GM19452 (cell line): ENCODE data around the gene VWA3B.
"Not testable (repeated sequence)": the region's sequence is repeated elsewhere in the genome, so short reads cannot be mapped to it uniquely, and the experiment has no call there.

ENCODE experiments used
- ATAC-seq: cut with Tn5 transposase; IDR thresholded peaks from one replicate; pipeline ENCODE4 v1.9.1; 2021; ENCODE audit not compliant: unreplicated experiment

The VWA3B gene

DNA sequence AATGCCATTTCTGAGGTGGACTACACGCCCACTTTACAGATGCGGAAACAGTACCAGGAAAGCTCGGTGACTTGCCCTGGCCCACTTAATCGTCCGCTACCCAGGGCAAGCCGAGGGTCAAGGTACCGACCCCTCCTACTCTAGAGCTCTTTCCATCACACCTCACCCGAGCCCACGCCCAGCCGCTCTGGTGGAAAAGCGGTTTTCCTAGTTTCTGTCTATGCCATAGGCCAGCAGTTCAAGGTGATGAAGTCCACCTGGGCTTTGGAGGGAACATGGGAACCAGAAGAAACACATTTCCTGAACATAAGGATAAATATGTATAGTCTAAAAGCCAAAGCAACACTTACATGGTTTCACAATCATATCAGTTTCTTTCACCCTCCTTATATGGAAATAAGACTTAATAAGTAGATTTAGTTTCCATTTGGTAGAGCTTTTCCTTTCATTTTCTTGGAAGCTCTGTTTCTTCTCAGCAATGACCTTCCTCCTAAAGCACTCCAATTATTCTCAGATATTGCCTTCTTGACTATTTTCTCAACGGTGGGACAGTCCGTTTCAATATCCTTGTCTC, 567 bp downstream of the VWA3B start:
- ATAC-seq, result no peak

DNA sequence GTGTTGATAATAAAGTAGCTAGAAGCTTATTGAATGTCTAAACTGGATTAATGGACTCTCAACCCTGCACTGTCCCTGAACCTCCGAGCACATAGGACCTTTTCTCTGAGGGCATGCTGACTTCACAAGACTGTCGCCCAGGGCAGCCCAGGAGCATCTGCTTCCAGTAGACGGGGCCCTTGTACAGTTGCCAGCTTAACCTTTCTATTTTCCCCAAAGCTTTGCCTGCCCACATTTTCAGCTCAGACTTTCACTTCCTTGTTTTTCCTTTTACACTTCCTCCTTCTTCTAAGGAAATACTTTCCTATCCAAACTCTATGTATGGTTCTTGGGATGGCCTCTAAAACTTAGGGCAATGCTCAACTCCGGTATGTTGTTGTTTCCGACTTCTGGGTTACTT, 1.3 kb downstream of the VWA3B start:
- no peak for ATAC-seq

DNA sequence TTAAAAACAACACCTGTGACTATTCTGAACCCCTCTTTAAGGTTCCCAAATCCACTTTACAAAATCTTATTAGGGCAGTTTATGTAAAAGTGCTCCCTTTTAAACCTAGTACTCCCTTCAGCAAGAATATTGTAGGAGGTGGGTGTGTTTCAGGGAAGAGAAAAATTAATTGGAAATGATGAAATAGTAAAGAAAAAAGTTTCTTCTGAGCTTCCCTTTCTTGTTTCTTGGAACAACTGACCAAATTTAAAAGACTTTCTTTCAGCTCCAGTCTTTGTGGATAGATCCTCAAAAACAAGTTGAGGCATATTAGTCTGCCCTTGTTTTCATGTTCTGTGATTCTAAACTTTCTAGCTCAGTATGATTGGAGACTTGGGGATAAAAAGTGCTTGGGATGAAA, 3.0 kb downstream of the VWA3B start:
- no peak for ATAC-seq

DNA sequence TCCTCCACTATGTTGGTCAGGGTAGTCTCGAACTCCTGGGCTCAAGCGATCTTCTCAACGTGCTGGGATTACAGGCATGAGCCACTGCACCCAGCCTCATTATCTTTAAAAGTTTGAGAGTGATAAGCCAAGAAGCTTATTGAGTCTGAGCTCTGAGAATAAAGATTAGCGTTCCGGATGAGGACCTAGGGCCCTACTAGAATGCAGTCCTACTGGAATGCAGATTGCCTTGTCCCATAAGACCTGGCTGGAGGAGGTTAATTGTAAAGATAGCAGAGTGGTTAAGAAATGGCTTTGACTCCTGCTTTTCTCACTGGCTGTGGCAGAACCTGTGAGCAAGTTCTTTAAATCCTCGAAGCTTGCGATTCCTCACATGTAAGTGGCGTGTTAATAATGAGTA, 4.0 kb downstream of the VWA3B start:
- no peak for ATAC-seq

DNA sequence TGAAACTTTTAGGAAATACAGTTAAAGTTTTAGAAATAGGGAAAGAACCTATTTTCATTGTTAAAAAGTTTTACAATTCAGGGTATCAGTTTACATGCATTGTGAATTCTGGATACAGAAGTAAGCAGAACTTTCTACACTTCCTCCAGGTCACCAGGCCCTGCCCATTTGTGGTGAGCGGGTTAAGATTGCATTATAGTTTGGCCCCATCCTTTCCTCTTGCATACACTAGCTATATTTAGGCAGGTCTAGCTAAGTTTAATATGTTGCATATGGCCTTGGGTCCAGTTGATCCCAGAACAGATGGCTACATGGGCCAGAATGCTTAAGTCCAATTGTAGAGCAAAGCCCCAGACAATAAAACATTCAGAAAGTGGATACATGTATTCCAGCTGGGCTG, 4.8 kb downstream of the VWA3B start:
- ATAC-seq, result no peak

DNA sequence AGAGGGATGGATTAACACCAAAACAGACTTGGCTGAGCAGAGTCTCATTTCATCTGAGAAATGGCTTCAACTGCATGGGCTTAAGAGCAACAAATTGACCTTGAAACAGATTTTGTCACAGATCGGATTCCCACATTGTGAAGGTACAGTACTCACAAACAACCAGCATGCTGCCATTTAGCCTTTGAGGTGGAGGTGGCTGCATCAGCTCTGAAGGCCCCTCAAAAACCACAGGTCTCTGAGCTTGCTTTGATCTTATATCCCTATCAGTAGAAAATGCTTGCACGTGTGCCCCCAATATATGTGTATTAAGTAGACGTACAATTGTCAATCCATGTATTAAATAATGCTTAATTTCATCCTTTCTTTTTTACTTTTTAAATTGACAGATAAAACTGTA, 6.2 kb downstream of the VWA3B start:
- ATAC-seq, result no peak

DNA sequence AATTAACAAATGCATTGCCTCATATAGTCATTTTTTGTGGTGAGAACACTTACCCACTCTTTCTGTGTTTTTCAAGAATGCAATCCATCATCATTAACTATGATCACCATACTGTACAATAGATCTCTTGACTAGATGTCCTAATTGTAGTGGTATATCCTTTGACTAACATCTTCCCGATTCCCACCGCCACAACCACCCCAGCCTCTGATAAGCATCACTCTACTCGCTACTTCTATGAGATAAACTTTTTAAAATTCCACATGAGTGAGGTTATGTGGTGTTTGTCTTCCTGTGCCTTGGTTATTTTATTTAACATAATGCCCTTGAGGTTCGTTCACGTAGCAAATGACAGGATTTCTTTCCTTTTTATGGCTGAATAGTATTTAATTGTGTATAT, 6.6 kb downstream of the VWA3B start:
- no peak for ATAC-seq

DNA sequence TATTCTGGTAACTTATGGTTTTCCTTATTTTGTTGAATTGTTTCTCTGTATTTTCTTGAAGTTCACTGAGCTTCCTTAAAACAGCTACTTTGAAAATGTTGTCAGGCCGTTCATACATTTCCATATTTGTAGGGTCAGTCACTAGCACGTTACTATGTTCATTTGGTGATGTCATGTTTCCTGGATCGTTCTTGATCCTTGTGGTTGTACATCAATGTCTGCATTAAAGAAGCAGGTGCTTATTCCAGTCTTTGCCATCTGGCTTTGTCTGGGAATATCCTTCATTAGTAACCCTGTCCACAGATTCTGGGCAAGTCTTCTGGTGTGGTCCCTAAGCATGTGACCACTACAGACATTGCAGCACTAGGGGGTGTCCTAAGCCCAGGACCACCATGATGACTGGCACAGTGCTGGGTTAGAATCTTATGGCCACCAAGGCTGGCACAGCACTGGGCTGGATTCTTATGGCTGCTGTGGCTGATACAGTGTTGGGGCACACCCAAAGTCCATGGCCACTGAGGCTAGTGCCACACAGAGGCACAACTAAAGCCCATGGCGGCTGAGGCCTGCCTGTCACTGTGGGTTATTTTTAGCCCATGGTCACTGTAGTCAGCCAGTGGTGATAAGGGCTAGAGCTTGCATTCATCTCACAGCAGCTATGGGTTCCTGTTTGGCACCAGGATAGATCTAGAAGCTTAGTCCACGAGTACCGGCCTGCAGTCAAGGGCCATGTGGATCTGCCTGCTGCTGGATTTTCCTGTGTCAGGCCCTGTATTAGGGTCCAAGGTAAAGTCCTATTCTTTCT, 13.2 kb downstream of the VWA3B start:
- ATAC-seq, result no peak

DNA sequence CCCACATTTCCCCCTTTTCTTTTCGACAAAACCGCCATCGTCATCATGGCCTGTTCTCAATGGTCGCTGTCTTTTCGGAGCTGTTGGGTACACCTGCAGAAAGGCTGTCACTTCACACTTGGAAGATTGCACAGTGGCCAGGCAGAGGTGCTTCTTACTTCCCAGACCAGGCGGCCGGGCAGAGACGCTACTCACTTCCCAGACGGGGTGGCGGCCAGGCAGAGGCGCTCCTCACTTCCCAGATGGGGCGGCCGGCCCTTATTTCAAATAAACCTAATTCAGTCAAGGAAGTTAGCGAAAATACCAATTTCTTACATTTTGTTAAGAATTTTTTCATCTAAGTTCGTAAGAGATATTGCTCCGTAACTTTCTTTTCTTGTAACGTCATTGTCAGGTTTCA, 15.3 kb downstream of the VWA3B start:
- not testable (repeated sequence) for ATAC-seq

DNA sequence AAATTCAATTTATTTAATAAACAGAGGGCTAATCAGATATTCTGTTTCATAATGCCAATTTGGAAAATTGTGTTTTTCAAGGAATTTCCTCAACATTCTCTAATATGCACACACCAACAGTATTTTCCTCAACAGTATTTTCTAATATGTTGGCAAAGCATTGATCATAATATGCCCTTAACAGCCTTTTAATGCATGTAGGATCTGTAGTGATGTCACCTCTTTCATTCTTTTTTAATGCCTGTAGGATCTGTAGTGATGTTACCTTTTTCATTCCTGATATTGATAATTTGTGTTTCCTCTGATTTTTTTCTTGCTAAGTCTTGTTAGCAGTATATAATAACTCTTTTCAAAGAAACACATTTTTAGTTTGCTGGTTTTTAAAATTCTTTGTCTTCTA, 15.9 kb downstream of the VWA3B start:
- no peak for ATAC-seq

DNA sequence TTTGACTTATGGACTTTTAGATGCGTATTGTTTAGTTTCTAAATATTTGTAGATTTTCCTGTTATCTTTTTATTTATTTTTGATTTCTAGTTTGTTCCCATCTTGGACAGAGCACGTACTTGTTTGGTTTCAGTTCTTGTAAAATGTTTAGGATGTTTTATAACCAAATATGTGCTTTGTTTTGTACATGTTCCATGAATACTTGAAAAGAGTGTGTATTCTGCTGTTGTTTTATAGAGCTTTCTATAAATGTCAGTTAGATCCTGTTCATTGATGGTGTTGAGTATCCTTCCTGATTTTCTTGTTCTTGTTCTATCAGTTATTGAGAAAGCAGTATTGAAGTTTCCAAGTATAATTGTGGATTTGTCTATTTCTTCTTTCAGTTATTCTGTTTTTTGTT, 21.1 kb downstream of the VWA3B start:
- ATAC-seq, result no peak

DNA sequence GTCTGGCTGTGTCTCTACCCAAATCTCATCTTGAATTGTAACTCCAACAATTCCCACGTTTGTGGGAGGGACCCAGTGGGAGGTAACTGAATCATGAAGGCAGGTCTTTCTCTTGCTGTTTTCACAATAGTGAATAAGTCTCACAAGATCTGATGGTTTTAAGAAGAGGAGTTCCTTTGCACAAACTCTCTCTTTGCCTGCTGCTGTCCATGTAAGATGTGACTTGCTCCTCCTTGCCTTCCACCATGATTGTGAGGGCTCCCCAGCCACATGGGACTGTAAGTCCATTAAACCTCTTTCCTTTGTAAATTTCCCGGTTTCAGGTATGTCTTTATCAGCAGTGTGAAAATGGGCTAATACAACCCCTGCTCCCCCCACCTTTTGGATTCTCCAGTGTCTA, 23.8 kb downstream of the VWA3B start:
- ATAC-seq, result no peak

DNA sequence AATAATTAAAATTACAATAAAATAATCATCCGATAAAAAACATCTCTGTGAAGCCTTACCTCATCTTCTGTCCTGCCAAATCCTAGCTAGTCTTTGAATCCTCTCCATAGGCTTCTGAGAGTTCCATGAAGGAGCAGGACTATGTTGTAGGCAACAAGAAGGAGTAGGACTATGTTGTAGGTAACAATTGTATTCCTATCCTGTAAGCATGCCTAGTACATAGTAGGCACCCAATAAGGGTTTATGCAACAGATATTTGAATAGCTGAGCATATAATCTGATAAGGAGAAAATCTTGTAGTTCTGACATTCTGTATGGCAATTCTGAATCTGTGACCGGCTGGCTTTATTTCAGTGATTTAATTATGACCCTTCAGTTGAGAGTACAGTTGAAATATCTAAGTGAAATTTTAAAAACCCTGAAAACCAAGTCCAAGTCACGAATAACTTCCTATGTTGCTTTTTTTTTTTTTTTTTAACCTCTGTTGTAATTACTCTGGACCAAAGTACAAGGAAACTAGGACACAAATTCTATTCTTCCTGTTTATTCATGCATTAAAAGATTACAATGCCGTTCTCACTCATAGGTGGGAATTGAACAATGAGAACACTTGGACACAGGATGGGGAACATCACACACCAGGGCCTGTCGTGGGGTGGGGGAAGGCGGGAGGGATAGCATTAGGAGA, 27.8 kb downstream of the VWA3B start:
- ATAC-seq, result no peak

DNA sequence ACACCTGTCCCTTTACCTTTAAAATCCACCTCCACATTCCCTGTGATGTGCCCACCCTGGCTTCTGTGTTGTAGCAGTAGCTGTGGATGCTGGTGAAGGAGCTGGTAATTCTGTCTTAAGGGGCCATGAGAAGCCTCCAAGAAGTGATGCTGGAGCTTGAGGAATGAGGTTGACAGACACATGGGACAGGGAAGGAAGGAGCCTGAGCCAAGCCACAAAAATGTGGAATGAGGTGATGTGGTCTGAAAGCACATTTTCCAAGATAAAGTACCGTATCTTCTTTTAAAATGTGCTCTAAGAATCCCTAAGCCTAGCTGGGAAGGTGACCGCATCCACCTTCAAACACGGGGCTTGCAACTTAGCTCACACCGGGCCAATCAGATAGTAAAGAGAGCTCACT, 31.2 kb downstream of the VWA3B start:
- ATAC-seq, result no peak

DNA sequence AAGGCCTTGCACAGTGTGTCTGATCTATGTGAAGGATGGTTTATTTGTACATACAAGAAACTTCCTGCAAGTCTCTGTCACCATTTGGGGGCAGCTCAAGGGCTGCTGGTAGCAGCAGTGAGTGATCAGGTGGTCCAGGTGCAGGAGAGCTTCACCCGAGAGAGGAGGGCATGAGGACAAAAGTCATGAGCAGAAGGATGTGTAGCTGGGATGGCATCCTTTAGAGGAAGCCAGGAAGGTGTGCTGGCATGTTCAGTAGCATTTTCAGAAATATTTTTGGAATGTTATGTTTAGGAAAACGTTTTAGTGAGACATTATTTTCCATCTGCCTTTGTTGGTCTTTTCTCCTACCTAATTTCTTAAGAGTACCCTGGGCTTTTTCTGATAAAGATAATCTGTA, 31.9 kb downstream of the VWA3B start:
- ATAC-seq, result no peak

DNA sequence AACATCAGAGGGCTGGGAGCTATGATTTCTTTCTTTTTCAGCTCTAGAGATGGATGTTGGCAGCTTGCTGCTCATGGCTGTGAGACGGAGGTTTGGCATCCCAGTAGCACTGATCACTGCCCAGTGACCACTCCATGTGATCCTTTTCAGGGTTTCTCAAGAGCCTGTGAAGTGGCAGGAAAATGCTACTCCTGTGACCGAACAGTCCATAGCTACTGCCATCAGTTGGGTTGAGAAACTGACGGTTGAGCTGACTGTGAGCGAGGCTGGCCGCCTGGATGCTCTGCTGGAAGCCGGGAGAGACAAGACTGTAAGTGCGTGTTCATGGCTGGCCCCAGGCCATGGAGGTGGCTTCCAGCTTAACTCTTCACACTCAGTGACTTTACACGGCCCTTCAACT, 34.2 kb downstream of the VWA3B start:
- ATAC-seq, result no peak

DNA sequence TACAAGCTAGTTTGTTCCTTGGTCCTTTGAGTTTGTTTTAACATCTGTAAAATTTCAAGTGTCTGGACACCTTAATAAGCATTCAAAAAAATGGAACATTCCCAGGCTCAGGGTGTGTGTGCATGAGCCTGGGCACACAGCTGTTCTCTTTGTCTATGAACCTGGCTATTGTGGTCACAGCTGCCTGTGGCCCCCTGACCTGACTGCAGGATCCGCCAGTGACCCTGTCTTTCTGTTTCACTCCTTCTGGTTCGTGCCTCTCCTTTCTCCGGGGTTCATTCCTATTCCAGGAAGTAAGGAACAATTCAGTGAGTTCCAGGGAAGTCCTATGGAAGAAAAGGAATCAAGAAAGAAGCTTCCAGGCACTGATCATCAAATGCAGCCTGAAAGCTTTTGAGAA, 35.6 kb downstream of the VWA3B start:
- no peak for ATAC-seq

DNA sequence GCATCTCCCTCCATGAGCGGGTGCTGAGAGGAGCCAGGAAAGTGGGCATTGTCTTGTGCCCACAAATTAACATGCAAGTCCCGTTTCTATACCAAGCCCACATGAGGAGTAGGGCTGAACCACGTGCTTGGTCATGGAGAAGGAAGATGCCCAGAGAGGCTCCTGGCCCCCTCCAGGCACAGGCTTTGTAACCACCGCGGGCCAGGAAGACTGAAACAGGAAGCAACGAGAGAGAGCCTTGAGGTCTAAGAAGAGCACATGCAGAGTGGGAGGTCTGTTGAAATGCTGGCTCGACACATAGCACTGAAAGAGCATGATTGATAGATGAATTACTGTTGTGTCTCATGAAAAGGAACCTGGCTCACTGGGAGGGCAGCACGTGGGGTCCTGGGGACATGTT, 36.3 kb downstream of the VWA3B start:
- ATAC-seq, result no peak

DNA sequence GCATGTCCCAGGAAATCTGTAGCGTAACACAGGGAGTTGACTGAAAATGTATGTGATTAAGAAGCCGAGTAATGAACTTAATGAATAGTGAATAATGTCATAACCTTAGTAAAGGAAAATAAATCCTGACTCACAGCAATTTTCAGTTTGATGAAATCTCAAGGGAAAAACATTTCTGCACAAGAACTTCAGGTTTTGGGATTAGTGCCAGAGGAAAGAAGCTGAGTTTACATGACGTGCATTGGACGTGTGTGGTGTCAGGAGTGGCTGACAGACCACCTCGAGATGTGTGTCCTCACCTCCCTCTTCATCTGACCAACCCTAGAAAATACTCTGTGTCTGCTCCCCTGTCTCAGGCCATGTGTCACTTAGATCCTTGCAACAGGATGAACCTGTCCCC, 39.1 kb downstream of the VWA3B start:
- no peak for ATAC-seq

DNA sequence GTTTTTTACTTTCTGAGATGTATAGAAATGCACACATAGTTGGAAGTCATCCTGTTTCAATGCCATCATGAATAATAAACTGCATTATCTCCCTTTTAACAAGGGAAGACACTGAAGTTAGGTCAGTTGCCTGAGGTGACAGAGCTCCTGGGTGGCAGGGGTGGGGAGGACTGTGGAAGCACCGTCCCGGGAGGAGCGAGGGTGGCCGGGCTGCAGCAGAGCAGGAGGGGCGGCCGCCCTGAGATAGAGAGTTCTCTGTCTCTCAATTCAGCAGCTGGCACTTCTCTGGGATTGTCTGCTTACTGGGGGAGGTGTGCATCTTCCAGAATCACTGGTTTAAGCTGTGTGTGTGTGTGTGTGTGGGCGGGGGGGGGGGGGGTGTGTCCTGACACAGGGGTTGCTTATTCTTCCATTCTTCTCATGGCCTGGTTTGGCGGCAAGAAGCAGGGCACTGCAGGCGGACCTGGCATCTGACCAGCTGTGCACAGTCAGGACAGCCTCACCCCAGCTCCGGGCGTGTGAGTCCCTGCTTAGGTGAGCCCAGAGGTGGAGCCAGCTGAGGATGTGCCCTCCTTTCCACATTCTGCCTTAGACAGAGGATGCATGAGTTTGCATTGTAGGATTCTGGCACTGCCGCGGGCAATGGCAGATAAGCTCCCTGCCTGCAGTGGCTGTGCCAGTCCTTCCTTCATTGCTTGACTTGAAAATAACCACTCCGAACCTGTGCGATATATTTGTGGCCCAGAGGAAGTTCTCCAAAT, 40.4 kb downstream of the VWA3B start:
- ATAC-seq, result no peak

DNA sequence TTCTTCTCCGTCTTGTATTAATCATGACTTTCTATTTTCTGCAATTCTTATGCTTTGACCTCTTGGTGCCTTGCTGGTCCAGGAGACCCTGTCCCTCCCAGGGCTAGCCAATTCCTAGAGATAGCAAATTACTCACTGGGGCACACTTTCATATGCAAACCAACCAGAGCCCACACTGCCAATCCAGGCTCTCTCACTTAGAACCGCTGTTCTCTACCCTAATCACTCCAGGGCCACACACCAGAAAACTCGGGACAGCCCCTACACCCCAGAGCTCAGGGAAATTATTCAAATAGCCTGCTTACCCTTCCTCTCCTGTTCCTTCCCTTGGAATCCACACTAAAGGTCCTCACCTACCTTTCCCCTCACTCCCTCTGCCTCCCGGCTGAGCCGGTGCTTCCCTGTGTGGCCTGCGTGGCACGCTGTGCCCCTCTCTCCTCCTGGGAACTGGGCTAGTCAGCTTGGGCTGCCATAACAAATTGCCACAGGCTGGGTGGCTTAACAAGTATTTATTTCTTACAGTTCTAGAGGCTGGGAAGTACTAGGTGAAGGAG, 41.7 kb downstream of the VWA3B start:
- ATAC-seq, result no peak
